ENCODE measurements around the gene FOXP2. TPM values are rescaled to one million over a fixed set of nuclear protein-coding genes. Genes with fewer than 3 reads are reported as not detected.
"Not testable (repeated sequence)": the region's sequence is repeated elsewhere in the genome, so short reads cannot be mapped to it uniquely, and the experiment has no call there.

Gene FOXP2
- total and polyA plus RNA-seq, 4 experiments from 2014 or later: not detected

GRCh38 chr7:114426382-114426781 lies 11.8 kb downstream of the FOXP2 start:
- no peaks in the 10 kb centered on the region for H3K36me3 Mint-ChIP-seq
- intact Hi-C loops (cut with micrococcal nuclease): no loop called here
- ChIA-PET POLR2A (ENCODE audit: partially characterized antibody) (no interaction called here), CTCF (ENCODE audit: partially characterized antibody) (no interaction called here)
- Histone ChIP-seq H3K36me3 (ENCODE audit: insufficient read depth, low read length) (no peaks in the 10 kb centered on the region), H3K27me3 (ENCODE audit: insufficient read depth, low read length) (no peaks in the 10 kb centered on the region), H3K4me3 (ENCODE audit: low read length in 2 of 2) (no peak overlapping the region), H3K27ac (ENCODE audit: low read depth, low read length) (no peak overlapping the region), H3K9me3 (ENCODE audit: control insufficient read depth in 1 of 2, low read length in 2 of 2) (no peaks in the 10 kb centered on the region), H3K4me1 (ENCODE audit: insufficient read depth, low read length) (no peaks in the 10 kb centered on the region)
- H3K4me1 Mint-ChIP-seq: no peaks in the 10 kb centered on the region
- no peak overlapping the region for H3K27ac Mint-ChIP-seq
- H3K27me3 Mint-ChIP-seq: no peaks in the 10 kb centered on the region
- no peaks in the 10 kb centered on the region for H3K9me3 Mint-ChIP-seq
- no peak overlapping the region for H3K4me3 Mint-ChIP-seq
- DNase-seq: no peak

- ChIA-PET CTCF (ENCODE audit: partially characterized antibody) (no interaction called here), POLR2A (ENCODE audit: partially characterized antibody) (no interaction called here)
- H3K9me3 ChIP-seq (ENCODE audit: control insufficient read depth in 1 of 2, low read length in 2 of 2): no peaks in the 10 kb centered on the region
- Mint-ChIP-seq H3K36me3 (no peaks in the 10 kb centered on the region), H3K9me3 (no peaks in the 10 kb centered on the region), H3K27ac (no peak overlapping the region), H3K4me1 (no peaks in the 10 kb centered on the region), H3K4me3 (no peak overlapping the region), H3K27me3 (no peaks in the 10 kb centered on the region)
- H3K4me3 ChIP-seq (ENCODE audit: low read length in 2 of 2): no peak overlapping the region
- no peak for DNase-seq
- no peaks in the 10 kb centered on the region for H3K36me3 ChIP-seq (ENCODE audit: insufficient read depth, low read length)
- H3K4me1 ChIP-seq (ENCODE audit: insufficient read depth, low read length): no peaks in the 10 kb centered on the region
- intact Hi-C loops (cut with micrococcal nuclease): no loop called here
- H3K27ac ChIP-seq (ENCODE audit: low read depth, low read length): no peak overlapping the region
- H3K27me3 ChIP-seq (ENCODE audit: insufficient read depth, low read length): no peaks in the 10 kb centered on the region
Observed at GRCh38 chr7:114426824-114427223, 12.2 kb downstream of the FOXP2 start.

DNA sequence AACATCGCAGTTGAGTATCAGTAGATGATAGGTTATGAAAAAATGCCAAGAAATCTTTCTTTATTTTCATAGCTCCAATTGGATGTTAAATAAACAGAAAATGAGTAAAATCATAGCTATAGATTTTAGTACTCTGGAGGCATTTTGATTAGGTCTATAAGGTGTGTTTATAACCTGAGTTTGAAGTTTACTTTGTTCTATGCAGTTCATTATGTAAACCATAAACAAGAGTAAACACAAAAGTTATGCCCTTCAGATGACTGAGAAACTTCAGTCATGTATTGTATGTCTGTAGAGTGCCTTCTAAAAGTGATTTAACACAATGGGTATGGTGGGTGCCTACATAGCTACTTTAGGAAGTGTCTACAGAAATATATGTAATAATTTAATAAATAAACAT lies 13.6 kb downstream of the FOXP2 start:
- H3K4me1 ChIP-seq (ENCODE audit: insufficient read depth, low read length): no peaks in the 10 kb centered on the region
- POLR2A ChIA-PET (ENCODE audit: partially characterized antibody): no interaction called here

GRCh38 chr7:114431189-114431588 lies 16.6 kb downstream of the FOXP2 start:
- Histone ChIP-seq H3K36me3 (ENCODE audit: insufficient read depth, low read length) (no peaks in the 10 kb centered on the region), H3K9me3 (ENCODE audit: control insufficient read depth in 1 of 2, low read length in 2 of 2) (no peaks in the 10 kb centered on the region), H3K4me1 (ENCODE audit: insufficient read depth, low read length) (no peaks in the 10 kb centered on the region), H3K27ac (ENCODE audit: low read depth, low read length) (no peak overlapping the region), H3K27me3 (ENCODE audit: insufficient read depth, low read length) (no peaks in the 10 kb centered on the region), H3K4me3 (ENCODE audit: low read length in 2 of 2) (no peak overlapping the region)
- Mint-ChIP-seq H3K4me1 (no peaks in the 10 kb centered on the region), H3K9me3 (peaks cover 0 to 1% (median 0%) of the 10 kb centered on the region in 8 donors), H3K36me3 (no peaks in the 10 kb centered on the region), H3K27ac (no peak overlapping the region), H3K27me3 (no peaks in the 10 kb centered on the region), H3K4me3 (no peak overlapping the region)
- intact Hi-C loops (cut with micrococcal nuclease): no loop called here
- no peak for DNase-seq
- ChIA-PET POLR2A (ENCODE audit: partially characterized antibody) (no interaction called here), CTCF (ENCODE audit: partially characterized antibody) (no interaction called here)

More for the DNA sequence above, 13.6 kb downstream of the FOXP2 start:
- Histone ChIP-seq H3K27me3 (ENCODE audit: insufficient read depth, low read length) (no peaks in the 10 kb centered on the region), H3K4me3 (ENCODE audit: low read length in 2 of 2) (no peak overlapping the region), H3K27ac (ENCODE audit: low read depth, low read length) (no peak overlapping the region), H3K36me3 (ENCODE audit: insufficient read depth, low read length) (no peaks in the 10 kb centered on the region), H3K9me3 (ENCODE audit: control insufficient read depth in 1 of 2, low read length in 2 of 2) (no peaks in the 10 kb centered on the region)
- CTCF ChIA-PET (ENCODE audit: partially characterized antibody): no interaction called here
- H3K36me3 Mint-ChIP-seq: no peaks in the 10 kb centered on the region
- H3K4me1 Mint-ChIP-seq: no peaks in the 10 kb centered on the region
- intact Hi-C loops (cut with micrococcal nuclease): no loop called here
- H3K27me3 Mint-ChIP-seq: no peaks in the 10 kb centered on the region
- H3K9me3 Mint-ChIP-seq: no peaks in the 10 kb centered on the region
- DNase-seq: no peak
- no peak overlapping the region for H3K27ac Mint-ChIP-seq
- H3K4me3 Mint-ChIP-seq: no peak overlapping the region

DNA sequence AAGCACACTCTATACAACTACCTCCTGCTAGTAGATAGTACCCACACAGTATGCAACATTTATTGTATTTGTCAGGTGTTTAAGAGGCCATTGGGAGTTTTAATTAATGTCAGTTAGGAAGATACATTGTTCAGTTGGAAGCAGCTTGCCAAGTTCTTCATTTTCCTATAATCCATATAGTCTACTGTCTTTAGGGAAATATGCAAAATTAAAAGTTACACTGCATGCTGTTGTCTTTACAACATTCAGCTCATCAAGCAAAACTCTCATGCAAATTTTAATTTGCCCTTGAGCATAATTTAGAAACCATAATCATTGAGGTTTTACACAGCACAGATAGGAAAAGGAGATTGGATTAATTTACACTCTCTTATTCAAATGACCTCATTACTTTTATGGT lies 17.4 kb downstream of the FOXP2 start:
- no peak overlapping the region for H3K27ac ChIP-seq (ENCODE audit: low read depth, low read length)
- no peaks in the 10 kb centered on the region for H3K4me1 ChIP-seq (ENCODE audit: insufficient read depth, low read length)
- H3K36me3 ChIP-seq (ENCODE audit: insufficient read depth, low read length): no peaks in the 10 kb centered on the region
- Mint-ChIP-seq H3K27me3 (no peaks in the 10 kb centered on the region), H3K36me3 (no peaks in the 10 kb centered on the region), H3K27ac (no peak overlapping the region), H3K9me3 (peaks cover 0 to 2% (median 0%) of the 10 kb centered on the region in 8 donors), H3K4me1 (no peaks in the 10 kb centered on the region), H3K4me3 (no peak overlapping the region)
- no peaks in the 10 kb centered on the region for H3K27me3 ChIP-seq (ENCODE audit: insufficient read depth, low read length)
- CTCF ChIA-PET (ENCODE audit: partially characterized antibody): no interaction called here
- no peak overlapping the region for H3K4me3 ChIP-seq (ENCODE audit: low read length in 2 of 2)
- no peaks in the 10 kb centered on the region for H3K9me3 ChIP-seq (ENCODE audit: control insufficient read depth in 1 of 2, low read length in 2 of 2)
- POLR2A ChIA-PET (ENCODE audit: partially characterized antibody): no interaction called here
- DNase-seq: no peak
- intact Hi-C loops (cut with micrococcal nuclease): no loop called here

DNA sequence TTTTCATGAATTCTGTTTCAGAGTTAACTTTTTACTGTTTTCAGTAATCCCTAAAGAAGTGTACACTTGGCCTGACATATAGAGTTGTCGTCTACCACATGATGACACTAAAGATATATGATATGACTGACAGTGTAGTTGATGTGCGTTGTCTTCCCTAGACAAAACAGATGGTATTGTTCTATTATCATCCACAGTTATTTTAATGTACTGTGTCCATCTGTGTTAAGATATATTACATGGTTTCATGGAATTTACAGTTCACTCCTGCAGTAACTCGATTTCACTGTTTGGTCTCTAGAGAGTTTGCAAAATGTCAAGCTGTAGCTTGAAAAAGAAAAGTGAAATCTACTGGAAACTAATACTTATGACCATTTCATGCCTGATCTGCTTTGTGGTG lies 18.1 kb downstream of the FOXP2 start:
- no peak overlapping the region for H3K4me3 ChIP-seq (ENCODE audit: low read length in 2 of 2)
- H3K36me3 Mint-ChIP-seq: no peaks in the 10 kb centered on the region
- peaks cover 0 to 2% (median 0%) of the 10 kb centered on the region in 8 donors for H3K9me3 Mint-ChIP-seq
- no peaks in the 10 kb centered on the region for H3K9me3 ChIP-seq (ENCODE audit: control insufficient read depth in 1 of 2, low read length in 2 of 2)
- H3K4me3 Mint-ChIP-seq: no peak overlapping the region
- H3K27me3 ChIP-seq (ENCODE audit: insufficient read depth, low read length): no peaks in the 10 kb centered on the region
- H3K36me3 ChIP-seq (ENCODE audit: insufficient read depth, low read length): no peaks in the 10 kb centered on the region
- no peaks in the 10 kb centered on the region for H3K4me1 Mint-ChIP-seq
- no peak overlapping the region for H3K27ac ChIP-seq (ENCODE audit: low read depth, low read length)
- no peak for DNase-seq
- H3K27me3 Mint-ChIP-seq: no peaks in the 10 kb centered on the region
- intact Hi-C loops (cut with micrococcal nuclease): no loop called here
- H3K27ac Mint-ChIP-seq: no peak overlapping the region
- ChIA-PET POLR2A (ENCODE audit: partially characterized antibody) (no interaction called here), CTCF (ENCODE audit: partially characterized antibody) (no interaction called here)
- no peaks in the 10 kb centered on the region for H3K4me1 ChIP-seq (ENCODE audit: insufficient read depth, low read length)

GRCh38 chr7:114439581-114439980 lies 25.0 kb downstream of the FOXP2 start:
- Mint-ChIP-seq H3K27ac (no peak overlapping the region), H3K9me3 (peaks cover 0 to 3% (median 0%) of the 10 kb centered on the region in 8 donors), H3K4me3 (no peak overlapping the region), H3K4me1 (no peaks in the 10 kb centered on the region), H3K27me3 (no peaks in the 10 kb centered on the region), H3K36me3 (no peaks in the 10 kb centered on the region)
- Histone ChIP-seq H3K4me1 (ENCODE audit: insufficient read depth, low read length) (no peaks in the 10 kb centered on the region), H3K9me3 (ENCODE audit: control insufficient read depth in 1 of 2, low read length in 2 of 2) (no peaks in the 10 kb centered on the region), H3K27me3 (ENCODE audit: insufficient read depth, low read length) (no peaks in the 10 kb centered on the region), H3K36me3 (ENCODE audit: insufficient read depth, low read length) (no peaks in the 10 kb centered on the region), H3K27ac (ENCODE audit: low read depth, low read length) (no peak overlapping the region), H3K4me3 (ENCODE audit: low read length in 2 of 2) (no peak overlapping the region)
- no peak for DNase-seq
- ChIA-PET CTCF (ENCODE audit: partially characterized antibody) (no interaction called here), POLR2A (ENCODE audit: partially characterized antibody) (no interaction called here)
- intact Hi-C loops (cut with micrococcal nuclease): no loop called here

GRCh38 chr7:114440927-114441326 lies 26.3 kb downstream of the FOXP2 start:
- H3K9me3 ChIP-seq (ENCODE audit: control insufficient read depth in 1 of 2, low read length in 2 of 2); CTCF ChIA-PET (ENCODE audit: partially characterized antibody); H3K4me3 ChIP-seq (ENCODE audit: low read length in 2 of 2); POLR2A ChIA-PET (ENCODE audit: partially characterized antibody); H3K4me3 Mint-ChIP-seq; H3K27ac Mint-ChIP-seq; H3K27me3 Mint-ChIP-seq; H3K4me1 ChIP-seq (ENCODE audit: insufficient read depth, low read length); H3K9me3 Mint-ChIP-seq; H3K36me3 ChIP-seq (ENCODE audit: insufficient read depth, low read length); DNase-seq; H3K4me1 Mint-ChIP-seq; H3K27me3 ChIP-seq (ENCODE audit: insufficient read depth, low read length); intact Hi-C loops (cut with micrococcal nuclease); H3K36me3 Mint-ChIP-seq; H3K27ac ChIP-seq (ENCODE audit: low read depth, low read length): not testable (repeated sequence)
